Immature natural killer cell (primary cell): Measurements from ENCODE around the gene NEK11. TPM values are rescaled to one million over a fixed set of nuclear protein-coding genes. Genes with fewer than 3 reads are reported as not detected.
A peak's percentile ranks its signal among the peaks of the same experiment; 100 is the strongest.
"Not testable (repeated sequence)": the region's sequence is repeated elsewhere in the genome, so short reads cannot be mapped to it uniquely, and the experiment has no call there.

ENCODE experiments used
- DNase-seq, 3 donors: peaks; one replicate each; pipeline ENCODE4 v3.0.0; 2022; ENCODE audit warnings: mixed read lengths in 1 of 3
- H3K27ac Mint-ChIP-seq, 6 donors: one replicate each; pipeline ENCODE4 v1.8.0; 2020; ENCODE audit warnings: mixed read lengths in 6 of 6, mild to moderate bottlenecking in 5 of 6, inconsistent platforms in 4 of 6, moderate library complexity in 3 of 6
- H3K27me3 Mint-ChIP-seq, 3 donors: one replicate each; pipeline ENCODE4 v1.8.0; 2020 to 2021; ENCODE audit warnings: low read depth in 3 of 3, mild to moderate bottlenecking in 3 of 3, mixed read lengths in 3 of 3, moderate library complexity in 3 of 3, inconsistent platforms in 1 of 3
- H3K36me3 Mint-ChIP-seq, 3 donors: one replicate each; pipeline ENCODE4 v1.8.0; 2020; ENCODE audit warnings: mixed read lengths in 3 of 3, inconsistent platforms in 2 of 3, mild to moderate bottlenecking in 2 of 3
- H3K4me1 Mint-ChIP-seq, 2 donors: one replicate each; pipeline ENCODE4 v1.8.0; 2020; ENCODE audit warnings: inconsistent platforms in 2 of 2, mild to moderate bottlenecking in 2 of 2, mixed read lengths in 2 of 2, moderate library complexity in 1 of 2
- H3K4me3 Mint-ChIP-seq, 5 donors: one replicate each; pipeline ENCODE4 v1.8.0; 2020; ENCODE audit warnings: mild to moderate bottlenecking in 5 of 5, mixed read lengths in 5 of 5, inconsistent platforms in 3 of 5, moderate library complexity in 3 of 5
- H3K9me3 Mint-ChIP-seq, 6 donors: one replicate each; pipeline ENCODE4 v1.8.0; 2020; ENCODE audit warnings: mild to moderate bottlenecking in 6 of 6, mixed read lengths in 6 of 6, inconsistent platforms in 4 of 6, moderate library complexity in 3 of 6
- polyA plus RNA-seq, 3 donors: library from polyadenylated mRNA; unstranded; fragments of 300-500 nt; fragmentation: Illumina TruSeq; gene quantifications; one replicate each; pipeline ENCODE4 v1.2.3, GENCODE V29; 2021

Gene NEK11
- polyA plus RNA-seq, 3 donors from 2014 or later: 0.41 to 0.47 TPM; not detected in 1

DNA sequence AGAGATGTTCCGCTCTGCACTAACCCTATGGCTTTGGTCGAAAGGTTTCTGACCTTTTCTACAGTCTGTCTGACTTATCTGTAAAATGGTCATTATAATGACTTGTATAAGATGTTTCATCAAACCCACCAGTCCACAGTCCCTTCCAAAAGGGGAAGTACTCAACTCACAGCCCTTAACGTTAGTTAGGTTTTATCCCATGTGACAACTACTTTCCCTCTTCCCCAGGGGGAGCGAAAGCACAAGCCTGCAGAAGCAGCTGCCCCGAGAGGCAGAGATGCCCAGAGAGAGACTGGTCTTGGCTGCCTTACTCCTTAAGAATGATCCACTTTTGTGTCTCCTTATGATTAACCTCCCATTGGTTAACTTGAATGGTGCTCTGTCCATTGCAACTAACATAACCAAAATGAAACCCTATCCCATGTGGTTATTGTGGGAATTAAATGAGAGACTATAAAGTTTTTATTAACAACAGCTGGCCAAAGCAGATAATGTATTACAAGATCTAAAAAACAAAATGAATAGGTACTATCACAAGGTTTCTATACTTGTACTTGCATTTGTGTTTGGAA, 6.5 kb upstream of the NEK11 start:
- H3K27me3 Mint-ChIP-seq: no peaks in the 10 kb centered on the region
- peaks cover 20 to 31% (median 28%) of the 10 kb centered on the region in 3 donors for H3K36me3 Mint-ChIP-seq
- DNase-seq: no peak
- peaks cover 43 to 76% of the 10 kb centered on the region in 2 donors for H3K4me1 Mint-ChIP-seq
- peak overlapping the region in 2 of 5 donors; percentile 27 to 32 for H3K4me3 Mint-ChIP-seq
- peak overlapping the region in 5 of 6 donors; percentile 32 to 62 (median 44) for H3K27ac Mint-ChIP-seq
- H3K9me3 Mint-ChIP-seq: no peaks in the 10 kb centered on the region

DNA sequence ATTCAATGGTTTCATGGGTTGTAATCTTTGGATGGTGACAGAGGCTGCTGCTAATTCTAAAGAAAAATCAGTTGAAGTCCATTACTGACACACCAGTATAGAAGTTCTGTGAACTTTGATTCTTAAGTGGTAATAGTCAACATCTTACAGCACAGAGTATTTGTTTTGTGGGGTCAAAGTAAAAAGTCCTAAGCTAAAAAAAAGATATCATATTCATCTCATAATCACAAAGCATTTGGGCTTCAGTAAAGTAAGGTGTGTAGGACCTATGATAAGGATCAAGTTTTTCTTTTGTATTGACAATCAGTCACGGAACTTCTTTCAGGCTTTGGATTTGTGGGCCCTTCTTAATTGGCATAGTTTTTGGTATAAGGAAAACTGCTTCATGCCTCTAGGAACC, 1.1 kb upstream of the NEK11 start:
- Mint-ChIP-seq H3K27ac (peak overlapping the region; percentile 88 to 99 (median 96)), H3K4me1 (peaks cover 58 to 67% of the 10 kb centered on the region in 2 donors), H3K4me3 (peak overlapping the region; percentile 87 to 96 (median 93)), H3K36me3 (peaks cover 12 to 18% (median 16%) of the 10 kb centered on the region in 3 donors), H3K9me3 (no peaks in the 10 kb centered on the region), H3K27me3 (peaks cover 8 to 13% (median 9%) of the 10 kb centered on the region in 3 donors)
- no peak for DNase-seq

DNA sequence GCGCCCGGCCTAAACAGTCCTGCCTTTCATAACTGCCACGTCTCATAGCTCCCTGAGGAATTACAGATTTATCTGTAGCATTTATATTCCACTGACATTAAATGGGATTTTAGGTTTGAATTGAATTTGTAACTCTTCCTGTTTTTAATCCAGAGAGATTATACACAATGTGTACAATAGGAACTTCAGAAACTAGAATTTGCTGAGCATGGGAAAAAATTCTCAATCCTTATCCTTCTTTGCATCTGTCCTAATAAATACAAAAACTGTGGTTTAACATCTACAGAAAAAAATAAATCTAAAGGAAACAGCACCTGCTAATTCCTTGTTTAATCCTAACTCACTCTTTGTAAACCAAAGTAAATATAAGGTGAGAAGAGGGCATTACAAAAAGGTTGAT, 2.2 kb downstream of the NEK11 start:
- Mint-ChIP-seq H3K27me3 (peaks cover 8 to 13% (median 9%) of the 10 kb centered on the region in 3 donors), H3K4me1 (peaks cover 36% of the 10 kb centered on the region in 2 donors), H3K36me3 (peaks cover 9 to 14% (median 12%) of the 10 kb centered on the region in 3 donors), H3K4me3 (no peak overlapping the region), H3K9me3 (no peaks in the 10 kb centered on the region), H3K27ac (peak overlapping the region in 5 of 6 donors; percentile 37 to 97 (median 67))
- no peak for DNase-seq

- Mint-ChIP-seq H3K4me1 (peaks cover 8% of the 10 kb centered on the region in 2 donors), H3K9me3 (no peaks in the 10 kb centered on the region), H3K36me3 (no peaks in the 10 kb centered on the region), H3K27ac (peak overlapping the region in 1 of 6 donors; percentile 22), H3K27me3 (peaks cover 5 to 6% (median 6%) of the 10 kb centered on the region in 3 donors), H3K4me3 (no peak overlapping the region)
- DNase-seq: no peak
Observed at GRCh38 chr3:131031660-131032059, 5.0 kb downstream of the NEK11 start.

GRCh38 chr3:131033480-131034080, 6.9 kb downstream of the NEK11 start:
- no peaks in the 10 kb centered on the region for H3K9me3 Mint-ChIP-seq
- peak; percentile 46 to 52 (median 47) for DNase-seq
- H3K27ac Mint-ChIP-seq: peak overlapping the region in 1 of 6 donors; percentile 31
- peaks cover 0 to 1% (median 0%) of the 10 kb centered on the region in 3 donors for H3K27me3 Mint-ChIP-seq
- H3K4me1 Mint-ChIP-seq: no peaks in the 10 kb centered on the region
- no peak overlapping the region for H3K4me3 Mint-ChIP-seq
- H3K36me3 Mint-ChIP-seq: no peaks in the 10 kb centered on the region

DNA sequence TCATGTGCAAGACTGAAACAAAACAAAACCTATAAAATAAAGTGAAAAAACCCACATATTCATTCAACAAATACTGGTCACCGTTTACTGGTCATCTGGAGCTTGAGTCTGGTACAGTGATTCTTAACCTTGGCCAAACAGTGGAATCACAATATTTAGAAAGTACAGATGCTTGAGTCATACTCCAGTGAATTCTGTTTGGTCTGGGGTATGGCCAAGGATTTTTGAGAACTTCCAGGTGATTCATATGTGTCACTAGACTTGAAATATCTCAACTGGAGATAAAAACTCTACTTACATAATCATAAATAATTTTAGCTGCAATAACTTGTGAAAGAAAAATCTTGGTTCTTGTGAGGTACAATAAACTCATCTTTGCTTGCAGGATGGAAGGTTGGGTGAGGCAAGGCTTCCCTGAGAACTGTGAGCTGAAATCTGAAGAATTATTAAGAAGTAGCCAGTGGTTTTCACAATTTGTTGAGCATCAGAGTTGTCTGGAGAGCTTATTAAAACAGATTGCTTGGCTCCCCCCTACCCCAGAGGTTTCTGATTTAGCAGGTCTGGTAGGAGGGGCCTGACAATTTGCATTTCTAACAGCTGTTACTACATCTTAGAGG, 9.6 kb downstream of the NEK11 start:
- Mint-ChIP-seq H3K27ac (no peak overlapping the region), H3K36me3 (peaks cover 0 to under 1% (median under 1%) of the 10 kb centered on the region in 3 donors), H3K4me1 (peaks cover 4 to 11% of the 10 kb centered on the region in 2 donors), H3K27me3 (peaks cover 0 to 1% (median 0%) of the 10 kb centered on the region in 3 donors), H3K9me3 (peaks cover 0 to under 1% (median 0%) of the 10 kb centered on the region in 6 donors), H3K4me3 (no peak overlapping the region)
- no peak for DNase-seq

DNA sequence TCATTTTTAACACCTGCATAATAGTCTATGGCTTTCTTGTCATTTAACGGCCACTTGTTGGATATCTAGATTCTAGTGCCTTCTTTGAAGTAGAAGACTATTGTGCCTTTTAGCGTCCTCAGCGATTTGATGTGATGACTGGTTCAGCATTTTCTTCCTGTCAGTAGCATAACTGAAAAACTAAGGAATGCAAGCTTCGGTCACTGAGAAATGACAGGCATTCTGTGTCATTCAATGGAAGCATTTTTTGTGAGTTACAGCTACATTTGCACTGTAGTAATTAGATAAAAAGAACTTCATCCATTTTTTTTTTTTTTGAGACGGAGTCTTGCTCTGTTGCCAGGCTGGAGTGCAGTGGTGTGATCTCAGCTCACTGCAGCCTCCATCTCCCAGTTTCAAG, 10.3 kb downstream of the NEK11 start:
- Mint-ChIP-seq H3K9me3 (peaks cover 0 to 4% (median 0%) of the 10 kb centered on the region in 6 donors), H3K27ac (no peak overlapping the region), H3K27me3 (peaks cover 0 to 5% (median 0%) of the 10 kb centered on the region in 3 donors), H3K36me3 (peaks cover 0 to 4% (median 4%) of the 10 kb centered on the region in 3 donors), H3K4me1 (peaks cover 11 to 18% of the 10 kb centered on the region in 2 donors), H3K4me3 (no peak overlapping the region)
- no peak for DNase-seq

GRCh38 chr3:131038326-131038725, 11.6 kb downstream of the NEK11 start:
- H3K4me3 Mint-ChIP-seq: no peak overlapping the region

GRCh38 chr3:131042271-131042985, 15.8 kb downstream of the NEK11 start:
- Mint-ChIP-seq H3K27ac (peak overlapping the region in 5 of 6 donors; percentile 54 to 76 (median 72)), H3K9me3 (peaks cover 16 to 45% (median 34%) of the 10 kb centered on the region in 6 donors), H3K36me3 (peaks cover 21 to 33% (median 27%) of the 10 kb centered on the region in 3 donors), H3K4me1 (peaks cover 27 to 35% of the 10 kb centered on the region in 2 donors), H3K4me3 (peak overlapping the region; percentile 46 to 77 (median 59))
- peak; percentile 31 to 54 (median 47) for DNase-seq
- H3K27me3 Mint-ChIP-seq: not testable (repeated sequence)

More at GRCh38 chr3:131038326-131038725, 11.6 kb downstream of the NEK11 start:
- peaks cover 25 to 32% of the 10 kb centered on the region in 2 donors for H3K4me1 Mint-ChIP-seq
- DNase-seq: no peak
- peaks cover 2 to 11% (median 2%) of the 10 kb centered on the region in 6 donors for H3K9me3 Mint-ChIP-seq
- peaks cover 2 to 7% (median 6%) of the 10 kb centered on the region in 3 donors for H3K36me3 Mint-ChIP-seq
- H3K27ac Mint-ChIP-seq: no peak overlapping the region
- H3K27me3 Mint-ChIP-seq: peaks cover 0 to 6% (median 0%) of the 10 kb centered on the region in 3 donors

DNA sequence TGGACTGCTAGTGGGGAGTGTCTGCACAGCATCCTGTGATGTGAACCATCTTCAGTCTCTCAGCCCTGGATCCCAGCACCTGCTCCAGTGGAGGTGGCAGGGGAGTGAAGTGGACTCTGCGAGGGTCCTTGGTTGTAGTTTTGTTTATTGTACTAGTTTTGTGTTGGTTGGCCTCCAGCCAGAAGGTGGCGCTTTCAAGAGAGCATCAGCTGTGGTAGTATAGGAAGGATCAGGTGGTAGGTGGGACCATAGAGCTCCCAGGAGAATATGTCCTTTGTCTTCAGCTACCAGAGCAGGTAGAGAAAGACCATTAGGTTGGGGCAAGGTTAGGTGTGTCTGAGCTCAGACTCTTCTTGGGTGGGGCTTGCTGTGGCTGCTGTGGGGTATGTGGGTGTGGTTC, 20.9 kb downstream of the NEK11 start:
- H3K9me3 Mint-ChIP-seq: peaks cover 16 to 42% (median 34%) of the 10 kb centered on the region in 6 donors
- no peak overlapping the region for H3K4me3 Mint-ChIP-seq
- no peak for DNase-seq
- H3K36me3 Mint-ChIP-seq: peaks cover 21 to 29% (median 28%) of the 10 kb centered on the region in 3 donors
- H3K27me3 Mint-ChIP-seq: peaks cover 1 to 3% (median 3%) of the 10 kb centered on the region in 3 donors
- no peak overlapping the region for H3K27ac Mint-ChIP-seq
- peaks cover 10 to 11% of the 10 kb centered on the region in 2 donors for H3K4me1 Mint-ChIP-seq

DNA sequence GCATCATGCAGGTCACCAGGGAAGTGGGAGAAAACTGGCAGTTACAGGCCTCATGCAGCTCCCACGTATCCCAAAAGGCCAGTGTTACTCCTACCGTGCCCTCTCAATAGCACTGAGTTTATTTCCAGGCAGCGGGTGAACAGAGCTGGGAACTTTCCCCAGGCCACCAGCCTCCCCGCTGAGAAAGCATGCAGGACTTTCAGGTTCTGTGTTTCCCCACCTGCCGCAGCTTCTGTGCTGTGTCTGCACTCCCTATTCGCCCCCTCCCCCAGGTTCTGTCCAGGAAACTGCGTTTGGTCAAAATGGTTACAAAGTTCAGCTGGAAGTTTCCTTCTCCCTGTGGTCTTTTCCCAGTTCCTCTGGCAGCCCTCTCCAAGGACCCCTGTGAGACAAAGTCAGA, 21.4 kb downstream of the NEK11 start:
- no peak for DNase-seq
- H3K27me3 Mint-ChIP-seq: peaks cover 0 to 3% (median 3%) of the 10 kb centered on the region in 3 donors
- H3K36me3 Mint-ChIP-seq: peaks cover 21 to 29% (median 28%) of the 10 kb centered on the region in 3 donors
- H3K27ac Mint-ChIP-seq: no peak overlapping the region
- no peak overlapping the region for H3K4me3 Mint-ChIP-seq
- H3K4me1 Mint-ChIP-seq: peaks cover 5 to 7% of the 10 kb centered on the region in 2 donors
- peaks cover 16 to 42% (median 34%) of the 10 kb centered on the region in 6 donors for H3K9me3 Mint-ChIP-seq

GRCh38 chr3:131050001-131050400, 23.3 kb downstream of the NEK11 start:
- no peak overlapping the region for H3K27ac Mint-ChIP-seq
- DNase-seq: no peak
- peaks cover 7 to 23% (median 16%) of the 10 kb centered on the region in 6 donors for H3K9me3 Mint-ChIP-seq
- no peaks in the 10 kb centered on the region for H3K4me1 Mint-ChIP-seq
- peaks cover 2 to 3% (median 2%) of the 10 kb centered on the region in 3 donors for H3K27me3 Mint-ChIP-seq
- peaks cover 4 to 20% (median 11%) of the 10 kb centered on the region in 3 donors for H3K36me3 Mint-ChIP-seq
- no peak overlapping the region for H3K4me3 Mint-ChIP-seq
